Activated CD4-positive, alpha-beta T cell treated with anti-CD3 and anti-CD28 coated beads, Interleukin-2, Interleukin-6, amounts not matched to agents 100 ng/mL and 50 ng/mL, durations not matched to agents 16 hours and 8 hours (primary cell): ENCODE data around the gene CCL22.
"Not testable (repeated sequence)": the region's sequence is repeated elsewhere in the genome, so short reads cannot be mapped to it uniquely, and the experiment has no call there.

ENCODE experiments used
- DNase-seq: peaks from one replicate; pipeline ENCODE4 v3.0.0-alpha.2; 2020

CCL22 gene

GRCh38 chr16:57348327-57348726 lies 10.3 kb upstream of the CCL22 start:
- DNase-seq: no peak

- no peak for DNase-seq
Observed at GRCh38 chr16:57349212-57350031, 9.2 kb upstream of the CCL22 start.

- no peak for DNase-seq
Observed at GRCh38 chr16:57352636-57353047, 5.9 kb upstream of the CCL22 start.

- no peak for DNase-seq
Observed at GRCh38 chr16:57354311-57354710, 4.3 kb upstream of the CCL22 start.

- no peak for DNase-seq
Observed at GRCh38 chr16:57355898-57356414, 2.6 kb upstream of the CCL22 start.

- DNase-seq: no peak
Observed at GRCh38 chr16:57356547-57356946, 2.0 kb upstream of the CCL22 start.

- DNase-seq: no peak
Observed at GRCh38 chr16:57357330-57358085, 1.1 kb upstream of the CCL22 start.

GRCh38 chr16:57358086-57358420 lies 530 bp upstream of the CCL22 start:
- DNase-seq: no peak

- DNase-seq: no peak
Observed at GRCh38 chr16:57360321-57360935, 1.8 kb downstream of the CCL22 start.

GRCh38 chr16:57361404-57361803 lies 2.8 kb downstream of the CCL22 start:
- DNase-seq: no peak

GRCh38 chr16:57364143-57364542 lies 5.6 kb downstream of the CCL22 start:
- DNase-seq: no peak

GRCh38 chr16:57366544-57367040 lies 8.0 kb downstream of the CCL22 start:
- no peak for DNase-seq

- no peak for DNase-seq
Observed at GRCh38 chr16:57367116-57367752, 8.7 kb downstream of the CCL22 start.

- no peak for DNase-seq
Observed at GRCh38 chr16:57371494-57372371, 13.2 kb downstream of the CCL22 start.

- no peak for DNase-seq
Observed at GRCh38 chr16:57372372-57373116, 14.0 kb downstream of the CCL22 start, which contains the start of gene CX3CL1. Gene CX3CL1 (plus strand): TSS chr16:57372490. CDS start chr16:57372569, 79 bp downstream.

GRCh38 chr16:57373117-57373947 lies 14.7 kb downstream of the CCL22 start:
- DNase-seq: no peak

- no peak for DNase-seq
Observed at GRCh38 chr16:57374067-57374534, 15.5 kb downstream of the CCL22 start.

GRCh38 chr16:57374925-57375465 lies 16.4 kb downstream of the CCL22 start:
- DNase-seq: not testable (repeated sequence)

GRCh38 chr16:57376313-57376818 lies 17.8 kb downstream of the CCL22 start:
- no peak for DNase-seq
